Fibroblast of lung (primary cell): Measurements from ENCODE around the gene PTS. TPM values are rescaled to one million over a fixed set of nuclear protein-coding genes. Genes with fewer than 3 reads are reported as not detected.

Experiments used
- DNase-seq, 2 donors: peaks; one replicate each; pipeline versions ENCODE4 v3.0.0 to v3.0.0-alpha.2; 2010; ENCODE audit warnings: low read depth in 2 of 2
- H2AFZ ChIP-seq: 2 replicates; pipeline ENCODE4 v1.5.1; 2012; ENCODE audit warnings: low read length, control low read depth, inconsistent platforms
- H3K27ac ChIP-seq: 2 replicates; pipeline ENCODE4 v1.5.1; 2011; ENCODE audit warnings: low read length, control low read depth; ENCODE audit not compliant: insufficient read depth
- H3K27me3 ChIP-seq: 2 replicates; pipeline ENCODE4 v1.5.1; 2011; ENCODE audit warnings: mild to moderate bottlenecking, low read length; ENCODE audit not compliant: control insufficient read depth, insufficient read depth
- H3K36me3 ChIP-seq: 2 replicates; pipeline ENCODE4 v1.5.1; 2011; ENCODE audit warnings: low read length; ENCODE audit not compliant: control insufficient read depth, insufficient read depth
- H3K4me1 ChIP-seq: 2 replicates; pipeline ENCODE4 v1.5.1; 2011; ENCODE audit warnings: low read length; ENCODE audit not compliant: control insufficient read depth, insufficient read depth; ENCODE audit errors: extremely low read depth
- H3K4me2 ChIP-seq: 2 replicates; pipeline ENCODE4 v1.5.1; 2011; ENCODE audit warnings: low read length, control low read depth; ENCODE audit not compliant: insufficient read depth; ENCODE audit errors: extremely low read depth
- H3K4me3 ChIP-seq, 4 experiments: fragments of 200-600 bp in 1 of 4; sonication (generic) in 1 of 4; replicated peaks in 1 of 4; 2 replicates each; pipeline ENCODE4 v1.5.1; 2011 to 2016; ENCODE audit warnings: low read length in 4 of 4, low read depth in 3 of 4, mild to moderate bottlenecking in 3 of 4, control low read depth in 2 of 4, inconsistent platforms in 1 of 4, mixed read lengths in 1 of 4; ENCODE audit not compliant: insufficient read depth in 1 of 4; ENCODE audit errors: control extremely low read depth in 1 of 4
- H3K79me2 ChIP-seq: 2 replicates; pipeline ENCODE4 v1.5.1; 2012; ENCODE audit warnings: mild to moderate bottlenecking, low read length, inconsistent platforms; ENCODE audit not compliant: control insufficient read depth, insufficient read depth
- H3K9ac ChIP-seq: 2 replicates; pipeline ENCODE4 v1.5.1; 2011; ENCODE audit warnings: mild to moderate bottlenecking, low read length, control low read depth; ENCODE audit not compliant: insufficient read depth
- H3K9me3 ChIP-seq: 2 replicates; pipeline ENCODE4 v1.5.1; 2012; ENCODE audit warnings: low read depth, low read length; ENCODE audit not compliant: control insufficient read depth, insufficient read depth
- H4K20me1 ChIP-seq: 2 replicates; pipeline ENCODE4 v1.5.1; 2011; ENCODE audit warnings: low read length; ENCODE audit not compliant: control insufficient read depth, insufficient read depth; ENCODE audit errors: extremely low read depth
- EZH2 ChIP-seq: IDR thresholded peaks from 2 replicates; pipeline ENCODE4 v1.5.1; 2012; ENCODE audit warnings: low read length, control low read depth, mild to moderate bottlenecking; ENCODE audit errors: missing control alignments
- polyA plus RNA-seq, 2 donors: library from polyadenylated mRNA; depleted of rRNA in 1 of 2; stranded (reverse) in 1 of 2; unstranded in 1 of 2; fragments of >200 nt; gene quantifications; 2 replicates each; pipeline ENCODE4 v1.2.1, GENCODE V29; 2011 to 2012; ENCODE audit warnings: missing spikeins in 1 of 2
- total RNA-seq: library from RNA; depleted of rRNA; stranded (reverse); fragments of >200 nt; gene quantifications from 2 replicates; pipeline ENCODE4 v1.2.1, GENCODE V29; 2014
- TF ChIP-seq, protein P1 (sequence below), 2 donors: IDR thresholded peaks in 1 of 2; conservative IDR thresholded peaks in 1 of 2; 1 replicate in 1 of 2; 2 replicates in 1 of 2; pipeline ENCODE4 v1.5.1; 2011 to 2012; ENCODE audit warnings: low read length in 2 of 2, control low read depth in 1 of 2, inconsistent platforms in 1 of 2, low read depth in 1 of 2, mild to moderate bottlenecking in 1 of 2

PTS gene
- total and polyA plus RNA-seq, 2 donors (not counting 1 experiment from before 2014, with no cell fraction given): 47.4 to 69.0 TPM

DNA sequence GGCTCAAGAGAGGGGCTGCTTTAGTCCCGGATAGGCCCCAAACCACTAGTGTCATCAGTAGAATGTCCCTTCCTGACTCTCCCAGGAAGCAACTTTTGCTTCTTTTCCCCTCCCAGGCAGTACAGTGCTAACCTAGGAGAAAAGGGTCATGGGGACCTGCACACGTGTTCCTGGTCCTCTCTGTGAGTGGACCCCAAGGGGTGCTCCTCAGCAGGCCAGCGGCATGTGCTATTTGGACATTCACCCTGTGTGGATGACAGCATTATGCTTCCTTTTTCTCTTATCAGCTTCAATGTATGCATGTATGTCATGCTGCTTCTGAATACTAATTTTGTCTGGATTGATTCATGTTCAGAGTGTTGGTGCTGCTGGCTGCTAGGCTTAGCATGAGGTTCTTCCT, 52.6 kb downstream of the PTS start:
- peaks cover 5% of the 10 kb centered on the region for H3K4me1 ChIP-seq
- TF ChIP-seq EZH2: no peak
- TF ChIP-seq, protein P1, sequence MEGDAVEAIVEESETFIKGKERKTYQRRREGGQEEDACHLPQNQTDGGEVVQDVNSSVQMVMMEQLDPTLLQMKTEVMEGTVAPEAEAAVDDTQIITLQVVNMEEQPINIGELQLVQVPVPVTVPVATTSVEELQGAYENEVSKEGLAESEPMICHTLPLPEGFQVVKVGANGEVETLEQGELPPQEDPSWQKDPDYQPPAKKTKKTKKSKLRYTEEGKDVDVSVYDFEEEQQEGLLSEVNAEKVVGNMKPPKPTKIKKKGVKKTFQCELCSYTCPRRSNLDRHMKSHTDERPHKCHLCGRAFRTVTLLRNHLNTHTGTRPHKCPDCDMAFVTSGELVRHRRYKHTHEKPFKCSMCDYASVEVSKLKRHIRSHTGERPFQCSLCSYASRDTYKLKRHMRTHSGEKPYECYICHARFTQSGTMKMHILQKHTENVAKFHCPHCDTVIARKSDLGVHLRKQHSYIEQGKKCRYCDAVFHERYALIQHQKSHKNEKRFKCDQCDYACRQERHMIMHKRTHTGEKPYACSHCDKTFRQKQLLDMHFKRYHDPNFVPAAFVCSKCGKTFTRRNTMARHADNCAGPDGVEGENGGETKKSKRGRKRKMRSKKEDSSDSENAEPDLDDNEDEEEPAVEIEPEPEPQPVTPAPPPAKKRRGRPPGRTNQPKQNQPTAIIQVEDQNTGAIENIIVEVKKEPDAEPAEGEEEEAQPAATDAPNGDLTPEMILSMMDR (conservative IDR thresholded peaks at IDR 0.05 in 1 of 2, IDR thresholded peaks at IDR 0.05 in 1 of 2; ENCODE audit: low read depth in 1 of 2, low read length in 2 of 2): no peak
- no peak for DNase-seq
- no peak overlapping the region for H2AFZ ChIP-seq
- H4K20me1 ChIP-seq: no peaks in the 10 kb centered on the region
- H3K9ac ChIP-seq: no peak overlapping the region
- H3K36me3 ChIP-seq: no peaks in the 10 kb centered on the region
- no peak overlapping the region for H3K27ac ChIP-seq
- no peak overlapping the region for H3K4me2 ChIP-seq
- no peaks in the 10 kb centered on the region for H3K9me3 ChIP-seq
- no peak overlapping the region for H3K4me3 ChIP-seq
- no peaks in the 10 kb centered on the region for H3K79me2 ChIP-seq
- H3K27me3 ChIP-seq: peaks cover 4% of the 10 kb centered on the region

DNA sequence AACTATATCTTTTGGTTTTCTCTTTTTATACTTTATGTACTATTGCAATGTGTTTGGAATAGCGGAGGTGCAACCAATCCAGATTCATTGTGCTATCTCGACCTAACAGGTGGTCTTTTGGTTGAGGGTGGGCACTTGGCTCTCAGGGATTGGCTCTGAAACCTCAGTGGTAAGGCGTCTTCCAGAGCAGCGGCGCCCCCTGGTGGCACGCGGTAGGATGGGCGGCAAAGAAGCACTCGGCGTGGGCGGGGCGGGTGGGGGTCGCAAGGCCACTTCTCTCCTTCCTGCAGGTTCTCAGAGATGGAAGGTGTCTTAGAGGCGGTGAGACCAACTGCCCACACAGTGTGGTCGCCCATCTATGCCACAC, 53.7 kb downstream of the PTS start:
- H3K4me3 ChIP-seq: peak overlapping the region; percentile 41 to 75 (median 55)
- H3K27me3 ChIP-seq: peaks cover 4% of the 10 kb centered on the region
- TF ChIP-seq, protein P1 (conservative IDR thresholded peaks at IDR 0.05 in 1 of 2, IDR thresholded peaks at IDR 0.05 in 1 of 2; ENCODE audit: low read depth in 1 of 2, low read length in 2 of 2): peak; percentile 69 to 77
- TF ChIP-seq EZH2: no peak
- H3K9ac ChIP-seq: no peak overlapping the region
- H3K4me2 ChIP-seq: peak overlapping the region; percentile 99
- no peaks in the 10 kb centered on the region for H3K9me3 ChIP-seq
- no peaks in the 10 kb centered on the region for H3K36me3 ChIP-seq
- no peaks in the 10 kb centered on the region for H4K20me1 ChIP-seq
- no peaks in the 10 kb centered on the region for H3K79me2 ChIP-seq
- H2AFZ ChIP-seq: peak overlapping the region; percentile 98
- H3K27ac ChIP-seq: no peak overlapping the region
- peak; percentile 43 to 59 for DNase-seq
- peaks cover 5% of the 10 kb centered on the region for H3K4me1 ChIP-seq

GRCh38 chr11:112280268-112281126, 54.3 kb downstream of the PTS start:
- no peaks in the 10 kb centered on the region for H3K79me2 ChIP-seq
- TF ChIP-seq EZH2: no peak
- TF ChIP-seq, protein P1 (conservative IDR thresholded peaks at IDR 0.05 in 1 of 2, IDR thresholded peaks at IDR 0.05 in 1 of 2; ENCODE audit: low read depth in 1 of 2, low read length in 2 of 2): peak; percentile 73 to 80
- DNase-seq: peak; percentile 75 to 87
- H3K4me3 ChIP-seq: peak overlapping the region; percentile 41 to 75 (median 55)
- H2AFZ ChIP-seq: peak overlapping the region; percentile 98
- no peaks in the 10 kb centered on the region for H4K20me1 ChIP-seq
- H3K9me3 ChIP-seq: no peaks in the 10 kb centered on the region
- H3K9ac ChIP-seq: no peak overlapping the region
- peak overlapping the region; percentile 99 for H3K4me2 ChIP-seq
- H3K4me1 ChIP-seq: peaks cover 5% of the 10 kb centered on the region
- H3K27me3 ChIP-seq: peaks cover 4% of the 10 kb centered on the region
- H3K27ac ChIP-seq: no peak overlapping the region
- no peaks in the 10 kb centered on the region for H3K36me3 ChIP-seq
